GM21619 (cell line): ENCODE data around the gene LSAMP.

Source experiments
- ATAC-seq: cut with Tn5 transposase; IDR thresholded peaks from one replicate; pipeline ENCODE4 v1.9.1; 2021; ENCODE audit not compliant: unreplicated experiment

LSAMP gene

DNA sequence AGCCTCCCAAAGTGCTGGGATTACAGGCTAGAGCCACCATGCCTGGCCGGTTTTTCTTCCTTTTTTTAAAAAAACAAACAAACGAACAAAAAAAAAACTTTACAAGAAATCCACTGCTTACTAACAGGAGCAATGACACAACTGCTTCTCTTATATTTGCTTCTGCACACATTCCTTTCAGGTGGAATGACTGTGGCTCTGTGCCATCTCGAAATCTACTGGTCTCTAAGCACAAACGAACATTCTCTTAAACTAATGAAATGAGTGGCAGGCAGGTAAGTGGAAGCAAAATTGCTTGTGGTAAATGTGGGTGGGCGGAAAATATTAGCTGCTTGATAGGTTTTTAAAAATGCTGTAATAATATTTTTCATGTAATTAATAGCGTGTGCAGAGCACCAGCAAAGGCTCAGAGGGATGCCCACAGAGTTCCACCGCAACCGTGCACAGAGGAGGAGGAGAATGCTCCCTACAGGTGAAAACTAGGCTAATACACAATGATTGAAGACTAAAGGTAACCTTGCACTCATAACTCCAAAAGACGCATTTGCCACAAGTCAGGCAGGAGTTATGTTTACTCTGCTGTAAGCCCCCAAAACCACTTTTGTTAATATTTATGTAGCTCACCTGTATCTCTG lies 77.4 kb downstream of the LSAMP start:
- ATAC-seq: no peak

GRCh38 chr3:116356056-116356455 lies 89.2 kb downstream of the LSAMP start:
- no peak for ATAC-seq

DNA sequence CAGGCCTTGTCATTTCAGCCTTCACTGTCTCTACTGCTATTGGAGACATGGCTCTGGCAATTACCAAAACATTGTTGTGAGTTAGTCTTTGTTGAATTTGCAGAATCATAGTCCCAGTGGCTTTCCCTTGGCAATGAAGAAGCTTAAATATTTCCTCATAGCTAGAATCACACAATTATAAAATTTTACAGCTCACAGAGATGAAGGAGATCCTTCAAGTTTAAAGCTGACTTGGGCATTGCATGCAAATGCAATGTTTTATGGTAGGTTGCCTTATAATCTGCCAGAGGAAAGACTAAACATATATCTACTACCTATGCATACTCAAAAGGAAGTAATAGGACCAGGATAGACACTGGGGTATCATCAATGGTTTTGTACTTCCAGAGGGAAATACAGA lies 90.9 kb downstream of the LSAMP start:
- ATAC-seq: no peak

DNA sequence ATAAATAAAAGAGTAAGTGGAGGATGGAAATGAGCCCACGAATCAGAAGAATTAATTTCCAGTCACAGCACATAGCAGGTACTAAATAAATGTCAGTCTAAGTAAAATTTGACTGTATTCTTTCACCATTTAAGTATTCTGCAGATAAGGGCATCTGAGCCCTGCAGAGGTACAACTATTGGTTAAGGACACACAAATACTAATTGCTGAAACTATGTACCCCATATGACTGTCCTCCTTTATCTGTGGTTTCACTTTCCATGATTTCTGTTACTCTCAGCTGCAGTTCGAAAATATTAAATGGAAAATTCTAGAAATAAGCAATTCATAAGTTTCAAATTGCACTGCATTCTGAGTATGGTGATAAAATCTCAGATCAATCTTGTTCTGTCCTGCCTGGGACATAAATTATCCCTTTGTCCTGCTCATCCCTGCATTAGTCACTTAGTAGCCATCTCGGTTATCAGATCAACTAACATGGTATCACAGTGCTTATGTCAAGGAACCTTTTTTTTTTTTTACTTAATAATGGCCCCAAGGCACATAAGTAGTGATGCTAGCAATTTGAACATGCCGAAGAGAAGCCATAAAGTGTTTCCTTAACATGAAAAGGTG lies 95.1 kb downstream of the LSAMP start:
- ATAC-seq: no peak

DNA sequence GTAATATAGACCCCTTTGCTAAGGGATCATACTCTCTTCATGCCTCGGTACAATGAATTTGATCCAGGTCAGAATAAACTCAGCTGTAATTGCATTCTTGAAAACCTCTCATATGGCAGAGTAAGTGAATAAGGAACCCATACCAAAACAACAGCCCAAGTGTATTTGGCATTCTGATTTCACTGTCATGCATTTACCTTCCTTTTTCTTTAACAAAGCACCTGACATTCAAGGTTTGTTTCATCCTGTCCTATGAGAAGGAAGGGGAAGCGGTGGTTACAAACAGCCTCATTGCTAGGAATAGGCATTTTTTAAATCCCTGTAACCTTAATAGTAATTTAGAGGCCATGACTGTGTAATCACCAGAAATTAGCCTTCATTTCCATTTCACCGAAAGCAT lies 97.1 kb downstream of the LSAMP start:
- no peak for ATAC-seq

GRCh38 chr3:116342499-116342898 lies 102.8 kb downstream of the LSAMP start:
- no peak for ATAC-seq

DNA sequence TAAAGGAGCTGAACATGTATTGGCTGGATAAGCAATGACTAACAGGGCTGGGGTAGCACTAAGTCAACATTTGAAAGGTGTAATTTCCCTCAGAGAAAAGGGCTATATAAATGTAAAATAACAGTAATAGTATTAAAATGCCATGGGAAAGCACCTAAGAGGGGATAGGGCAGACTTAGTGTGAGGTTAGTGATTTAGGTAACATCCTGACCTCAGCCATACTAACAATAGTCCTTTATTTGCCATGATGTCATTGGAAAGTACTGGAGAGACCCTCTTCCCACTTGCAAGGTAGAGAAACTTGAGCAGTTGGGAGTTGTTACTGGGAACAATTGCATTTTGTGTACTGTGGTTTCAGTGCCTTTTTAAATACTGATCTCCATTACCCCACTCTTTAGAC lies 103.4 kb downstream of the LSAMP start:
- ATAC-seq: no peak

DNA sequence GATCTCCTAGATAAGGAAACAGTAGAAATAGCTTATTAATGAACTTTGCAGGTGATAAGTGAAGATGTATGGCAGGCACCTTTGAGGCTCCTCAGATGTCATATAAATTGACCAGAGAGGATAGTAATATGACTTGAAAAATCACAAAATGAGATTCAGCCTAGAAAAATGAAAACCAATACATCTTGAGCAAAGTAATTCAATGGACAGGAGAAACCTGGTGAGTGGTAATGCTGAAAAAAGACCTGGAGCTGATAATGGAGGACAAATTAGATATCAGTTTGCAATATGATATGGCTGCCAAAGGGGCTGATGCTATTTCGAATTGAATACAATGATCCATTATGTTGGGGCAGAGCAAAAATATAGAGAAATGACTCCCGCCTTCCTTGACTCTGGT lies 103.9 kb downstream of the LSAMP start:
- ATAC-seq: no peak

DNA sequence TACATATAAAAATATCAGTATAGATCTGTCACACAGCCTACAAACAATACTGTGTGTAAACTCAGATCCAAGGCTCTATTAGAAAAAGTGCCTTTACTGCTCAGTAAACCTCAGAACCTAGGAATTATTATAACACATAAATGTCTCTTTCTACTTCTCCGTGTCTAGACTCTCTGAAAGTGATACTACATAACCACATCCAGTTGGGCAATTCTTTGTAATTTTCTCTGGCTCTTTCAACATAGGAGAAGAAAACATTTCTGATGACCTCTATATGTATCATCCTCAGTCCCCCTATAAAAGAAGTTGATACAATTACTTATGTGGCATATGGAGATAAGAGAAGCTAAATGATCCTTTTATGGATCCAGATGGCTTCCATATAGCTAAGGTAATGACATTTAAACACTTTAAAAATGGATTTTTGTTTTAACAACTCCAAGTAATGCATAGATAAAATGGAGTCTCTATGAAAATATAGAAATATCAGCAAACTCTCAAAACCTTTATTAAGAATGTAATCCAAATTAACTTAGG lies 104.5 kb downstream of the LSAMP start:
- ATAC-seq: no peak

- ATAC-seq: no peak
Measured at GRCh38 chr3:116339441-116340028, 105.8 kb downstream of the LSAMP start.

- ATAC-seq: no peak
Measured at GRCh38 chr3:116338713-116339112, 106.6 kb downstream of the LSAMP start.

DNA sequence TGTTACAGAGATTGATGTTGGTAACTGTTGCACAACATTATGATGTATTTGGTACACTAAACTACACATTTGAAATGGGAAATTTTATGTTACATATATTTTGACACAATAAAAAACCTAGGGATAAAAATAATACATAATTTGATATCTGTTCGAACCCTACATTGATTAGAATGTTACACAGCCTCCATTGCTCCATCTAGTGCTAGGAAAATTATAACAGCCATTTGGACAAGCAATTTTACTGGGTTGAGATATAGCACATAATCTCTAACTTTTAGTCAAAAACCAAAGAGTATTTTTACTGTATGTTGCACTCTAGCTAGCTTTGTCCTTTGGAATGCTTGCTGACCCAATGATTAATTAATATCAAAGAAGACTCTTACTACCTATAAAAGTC lies 108.1 kb downstream of the LSAMP start:
- no peak for ATAC-seq

GRCh38 chr3:116331380-116331779 lies 113.9 kb downstream of the LSAMP start:
- no peak for ATAC-seq

DNA sequence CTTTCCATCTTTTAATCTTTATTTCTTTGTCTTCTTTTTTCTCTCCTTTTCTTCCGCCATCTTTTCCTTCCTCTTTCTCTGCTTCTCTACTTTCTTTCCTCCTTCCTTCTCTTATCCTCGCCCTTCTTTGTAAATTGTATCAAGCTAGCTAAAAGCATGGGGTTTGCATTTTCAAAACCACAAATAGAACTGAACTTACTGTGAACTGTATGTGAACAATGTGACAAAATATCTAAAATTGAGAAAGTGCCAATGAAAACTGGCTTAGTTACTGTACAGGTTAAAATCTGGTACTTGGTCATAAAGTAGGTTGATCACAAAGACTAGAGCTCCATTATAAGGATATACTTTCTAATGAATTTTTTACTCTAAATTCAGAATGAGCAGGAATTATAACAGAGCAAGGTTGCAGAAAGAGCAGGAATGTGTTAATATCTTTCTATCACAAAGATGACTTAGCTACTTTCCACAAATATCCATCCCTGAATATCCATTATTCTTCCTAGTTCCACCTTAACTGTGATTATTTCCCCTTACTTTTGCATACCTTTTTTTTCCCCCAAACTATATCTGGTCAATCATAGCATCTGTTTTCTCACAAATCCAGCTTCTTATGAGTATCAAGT lies 122.4 kb downstream of the LSAMP start:
- no peak for ATAC-seq

DNA sequence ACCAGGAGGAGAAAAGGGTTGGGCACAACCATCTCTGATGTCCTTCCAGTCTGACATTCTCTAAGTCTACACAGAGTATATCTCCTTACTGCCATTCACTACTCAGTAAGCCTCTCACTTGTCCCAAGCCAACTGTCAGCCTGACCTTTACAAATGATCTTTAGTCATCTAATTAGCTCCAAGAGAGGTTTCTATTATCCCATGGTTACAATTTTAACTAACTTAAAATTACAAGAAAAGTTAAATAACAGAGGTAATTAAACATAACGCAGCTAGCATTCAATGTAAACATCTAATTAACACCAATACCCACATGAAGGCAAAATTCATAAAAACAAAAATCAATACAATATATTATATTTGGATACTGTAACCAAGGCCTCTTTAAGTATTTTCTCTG lies 126.9 kb downstream of the LSAMP start:
- ATAC-seq: no peak

GRCh38 chr3:116316771-116317170 lies 128.5 kb downstream of the LSAMP start:
- no peak for ATAC-seq

GRCh38 chr3:116314476-116314875 lies 130.8 kb downstream of the LSAMP start:
- no peak for ATAC-seq

DNA sequence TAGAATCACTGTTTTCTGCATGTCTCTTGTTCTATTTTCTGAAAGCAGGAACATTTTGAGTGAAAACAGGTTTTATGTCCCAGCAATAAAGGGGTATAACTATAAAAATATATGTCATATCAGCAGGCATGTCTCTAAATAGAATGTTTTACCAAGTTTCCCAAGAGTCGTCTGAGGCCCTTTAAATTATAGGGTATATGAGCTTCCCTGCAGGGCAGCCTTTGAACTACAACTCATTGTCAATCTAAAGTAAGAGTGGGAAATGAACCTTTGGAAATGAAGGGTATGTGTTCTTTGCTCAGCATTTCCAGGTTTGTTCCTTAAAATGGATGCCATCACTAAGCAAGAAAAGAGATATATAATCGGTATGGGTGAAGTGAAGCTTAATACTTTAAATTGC lies 138.6 kb downstream of the LSAMP start:
- ATAC-seq: no peak

GRCh38 chr3:116306149-116306548 lies 139.1 kb downstream of the LSAMP start:
- no peak for ATAC-seq

GRCh38 chr3:116302087-116302747 lies 143.1 kb downstream of the LSAMP start:
- no peak for ATAC-seq

- no peak for ATAC-seq
Measured at GRCh38 chr3:116301422-116301821, 143.9 kb downstream of the LSAMP start.
